GM18505 (cell line): ENCODE measurements around the gene NOL9.
"Not testable (repeated sequence)": the region's sequence is repeated elsewhere in the genome, so short reads cannot be mapped to it uniquely, and the experiment has no call there.

Source experiments
- ATAC-seq: cut with Tn5 transposase; IDR thresholded peaks from one replicate; pipeline ENCODE4 v1.9.1; 2021; ENCODE audit not compliant: unreplicated experiment
- POLR2A ChIP-seq: IDR thresholded peaks from 4 replicates; pipeline ENCODE4 v1.6.1; 2011; ENCODE audit warnings: borderline replicate concordance; ENCODE audit not compliant: insufficient read depth, insufficient read length; ENCODE audit errors: extremely low read depth

The NOL9 gene

DNA sequence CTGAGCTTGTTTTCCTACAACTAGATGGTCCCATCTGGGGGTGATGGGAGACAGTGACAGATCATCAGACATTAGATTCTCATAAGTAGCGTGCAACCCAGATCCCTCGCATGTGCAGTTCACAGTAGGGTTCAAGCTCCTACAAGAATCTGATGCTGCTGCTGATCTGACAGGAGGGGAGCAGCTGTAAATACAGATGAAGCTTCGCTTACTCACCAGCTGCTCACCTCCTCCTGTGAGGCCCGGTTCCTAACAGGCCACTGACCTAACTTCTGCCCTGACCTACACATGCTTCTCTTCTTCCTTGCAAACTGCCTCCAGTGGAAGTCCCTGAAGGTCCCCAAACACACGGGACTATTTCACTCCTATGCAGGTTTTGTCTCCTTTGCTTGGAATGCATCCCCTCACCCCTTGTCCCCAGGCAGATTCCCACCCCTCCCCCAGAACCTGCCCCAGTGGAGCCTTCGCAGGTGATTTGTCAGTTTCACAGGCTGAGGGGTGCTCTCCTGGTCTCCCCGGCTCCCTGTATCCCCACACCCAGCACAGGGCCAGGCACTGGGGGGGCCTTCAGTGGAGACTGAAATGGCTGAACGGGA is 19.8 kb upstream of the NOL9 start:
- no peak for ATAC-seq
- TF ChIP-seq POLR2A: no peak

DNA sequence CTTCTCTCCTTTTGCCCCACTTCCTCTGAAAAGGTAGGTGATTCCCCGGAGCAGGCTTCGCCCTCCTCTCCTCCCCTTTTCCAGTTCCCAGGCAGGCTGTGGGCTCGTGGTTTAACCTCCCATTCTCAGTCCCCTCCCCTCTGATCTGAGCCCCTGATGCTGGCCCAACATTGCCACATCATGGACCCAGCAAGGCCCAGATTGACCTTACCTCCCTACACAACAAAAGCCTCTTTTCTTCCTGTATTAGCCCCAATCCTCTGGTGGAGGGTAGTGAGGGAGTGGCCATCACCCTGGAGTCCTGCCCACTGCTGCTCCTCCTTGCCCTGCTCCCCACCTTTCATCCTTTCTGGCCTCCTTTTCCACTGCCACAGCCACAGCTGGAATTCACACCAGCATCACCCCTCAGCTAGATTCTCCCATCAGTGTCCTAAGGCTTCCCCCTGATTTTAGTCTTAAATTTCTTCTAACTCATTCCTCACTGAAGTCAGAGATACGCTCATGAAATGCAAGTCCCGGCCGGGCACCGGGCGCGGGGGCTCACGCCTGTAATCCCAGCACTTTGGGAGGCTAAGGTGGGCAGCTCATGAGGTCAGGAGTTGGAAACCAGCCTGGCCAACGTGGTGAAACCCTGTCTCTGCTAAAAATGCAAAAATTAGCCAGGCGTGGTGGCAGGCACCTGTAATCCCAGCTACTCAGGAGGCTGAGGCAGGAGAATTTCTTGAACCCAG is 18.5 kb upstream of the NOL9 start:
- no peak for TF ChIP-seq POLR2A
- no peak for ATAC-seq

DNA sequence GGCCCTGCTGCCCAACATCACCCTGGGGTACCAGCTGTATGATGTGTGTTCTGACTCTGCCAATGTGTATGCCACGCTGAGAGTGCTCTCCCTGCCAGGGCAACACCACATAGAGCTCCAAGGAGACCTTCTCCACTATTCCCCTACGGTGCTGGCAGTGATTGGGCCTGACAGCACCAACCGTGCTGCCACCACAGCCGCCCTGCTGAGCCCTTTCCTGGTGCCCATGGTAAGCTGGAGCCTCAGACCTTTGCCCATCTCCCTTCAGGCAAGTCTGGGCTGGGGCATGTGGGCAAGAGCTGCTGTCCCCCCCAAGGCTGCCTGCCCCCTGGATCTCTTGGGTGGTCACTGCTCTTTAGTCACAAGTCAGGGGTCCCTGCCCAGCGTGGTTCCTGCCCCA is 16.7 kb upstream of the NOL9 start:
- no peak for TF ChIP-seq POLR2A
- no peak for ATAC-seq

DNA sequence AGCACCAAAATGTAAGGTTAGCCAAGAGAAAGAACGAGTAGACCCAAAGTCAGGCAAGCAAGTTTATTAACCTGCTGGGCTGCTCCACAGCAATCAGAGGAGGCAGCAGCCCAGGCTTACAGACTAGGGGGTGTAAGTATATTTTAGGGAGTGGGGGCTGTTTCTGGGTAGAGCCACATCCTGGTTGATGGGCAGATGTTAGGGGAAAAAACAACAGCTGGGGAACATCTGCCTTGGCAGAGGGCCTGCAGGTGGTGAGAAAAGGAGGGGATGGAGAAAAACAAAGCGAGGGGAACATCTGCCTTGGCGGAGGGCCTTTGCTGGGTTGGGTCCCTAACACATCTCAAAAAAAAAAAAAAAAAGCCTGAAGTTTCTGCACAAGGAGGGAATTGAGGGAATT is 15.8 kb upstream of the NOL9 start:
- ATAC-seq: no peak
- no peak for TF ChIP-seq POLR2A

DNA sequence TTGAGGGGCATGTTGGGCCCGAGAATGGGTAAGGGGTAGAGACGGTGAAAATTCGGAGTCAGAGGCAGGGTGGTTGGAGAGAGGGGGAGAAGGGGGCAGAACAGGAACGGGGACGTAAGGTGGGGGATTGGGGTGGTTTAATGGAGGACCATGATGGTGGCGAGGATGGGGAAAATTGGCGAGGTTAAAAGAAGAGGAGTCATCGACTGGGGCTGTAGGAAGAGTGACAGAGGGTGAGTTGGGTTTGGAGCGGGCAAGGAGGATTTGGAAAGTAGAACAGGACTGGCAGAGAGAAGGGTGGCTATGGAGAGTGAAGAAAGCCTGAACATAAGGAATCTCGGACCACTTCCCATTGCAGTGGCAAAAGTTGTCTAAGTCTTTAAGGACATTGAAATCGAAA is 14.7 kb upstream of the NOL9 start:
- no peak for TF ChIP-seq POLR2A
- ATAC-seq: no peak

DNA sequence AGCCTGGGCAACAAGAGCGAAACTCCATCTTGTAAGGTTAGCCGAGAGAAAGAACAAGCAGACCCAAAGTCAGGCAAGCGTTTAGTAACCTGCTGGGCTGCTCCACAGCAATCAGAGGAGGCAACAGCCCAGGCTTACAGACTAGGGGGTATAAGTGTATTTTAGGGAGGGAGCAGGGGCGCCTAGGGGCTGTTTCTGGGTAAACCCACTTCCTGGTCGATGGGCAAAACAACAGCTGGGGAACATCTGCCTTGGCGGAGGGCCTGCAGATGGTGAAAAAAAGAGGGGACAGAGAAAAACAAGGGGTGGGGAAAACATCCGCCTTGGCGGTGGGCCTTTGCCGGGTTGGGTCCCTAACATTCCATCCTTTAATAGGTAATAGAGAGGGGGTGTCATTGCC is 6.0 kb upstream of the NOL9 start:
- ATAC-seq: no peak
- no peak for TF ChIP-seq POLR2A

DNA sequence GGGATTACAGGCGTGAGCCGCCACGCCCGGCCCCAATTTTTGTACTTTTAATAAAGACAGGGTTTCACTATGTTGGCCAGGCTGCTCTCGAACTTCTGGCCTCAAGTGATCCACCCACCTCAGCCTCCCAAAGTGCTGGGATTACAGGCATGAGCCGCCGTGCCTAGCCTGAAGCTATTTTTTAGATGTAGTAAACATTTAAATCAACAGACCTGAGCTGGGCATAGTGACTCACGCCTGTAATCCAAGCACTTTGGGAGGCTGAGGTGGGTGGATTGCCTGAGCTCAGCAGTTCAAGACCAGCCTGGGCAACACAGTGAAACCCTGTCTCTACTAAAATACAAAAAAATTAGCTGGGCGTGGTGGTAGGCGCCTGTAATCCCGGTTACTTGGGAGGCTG is 4.8 kb upstream of the NOL9 start:
- not testable (repeated sequence) for ATAC-seq

DNA sequence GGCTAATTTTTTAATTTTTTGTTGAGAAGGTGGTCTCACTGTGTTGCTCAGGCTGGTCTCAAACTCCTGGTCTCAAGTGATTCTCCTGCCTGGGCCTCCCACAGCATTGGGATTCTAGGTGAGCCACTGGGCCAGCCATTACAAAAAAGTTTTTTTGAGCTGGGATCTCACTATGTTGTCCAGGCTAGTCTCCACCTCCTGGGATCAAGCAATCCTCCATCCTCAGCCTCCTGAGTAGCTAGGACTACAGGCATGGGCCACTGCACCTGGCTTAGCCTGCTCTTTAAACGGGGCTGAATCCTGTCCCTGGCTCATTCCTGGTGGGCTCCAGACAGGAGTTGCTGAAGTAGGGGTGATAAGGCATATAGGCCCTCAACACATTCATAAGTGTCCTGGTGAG is 3.3 kb upstream of the NOL9 start:
- ATAC-seq: no peak
- TF ChIP-seq POLR2A: no peak

DNA sequence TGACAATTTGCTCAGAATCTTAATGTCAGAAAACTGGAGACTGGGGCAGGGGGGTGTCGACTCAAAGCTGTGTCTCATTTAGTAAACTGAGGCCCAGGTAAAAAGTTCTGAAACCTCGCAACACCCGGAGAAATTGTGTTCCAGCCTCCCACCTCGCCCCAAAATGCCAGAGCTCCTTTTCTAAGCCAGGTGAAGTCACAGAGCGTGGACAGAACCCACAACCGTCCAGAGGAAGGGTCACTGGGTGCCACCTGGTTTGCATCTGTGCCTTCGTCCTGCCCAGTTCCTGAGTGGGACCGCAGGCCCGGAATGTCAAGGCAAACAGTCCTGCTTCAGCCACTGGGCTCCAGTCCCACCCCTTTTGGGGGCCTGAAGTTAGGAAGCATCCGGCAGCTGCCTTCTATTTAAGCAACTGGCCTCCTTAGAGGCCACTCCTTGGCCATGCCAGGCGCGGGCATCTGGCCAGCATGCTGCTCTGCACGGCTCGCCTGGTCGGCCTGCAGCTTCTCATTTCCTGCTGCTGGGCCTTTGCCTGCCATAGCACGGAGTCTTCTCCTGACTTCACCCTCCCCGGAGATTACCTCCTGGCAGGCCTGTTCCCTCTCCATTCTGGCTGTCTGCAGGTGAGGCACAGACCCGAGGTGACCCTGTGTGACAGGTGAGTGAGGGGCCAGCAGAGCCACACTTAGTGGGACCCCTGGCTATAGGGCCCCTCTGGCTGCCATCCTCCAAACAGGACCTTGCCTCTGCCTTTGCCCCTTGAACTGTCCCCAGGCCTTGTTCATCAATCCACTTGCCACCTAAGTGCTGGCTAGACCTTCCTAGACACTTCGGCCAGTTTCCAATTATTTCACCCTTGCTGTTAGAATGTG is 830 bp upstream of the NOL9 start, which contains the start of gene TAS1R1:
TAS1R1 (plus strand) TSS at position 401 of the 872 bp plus-strand sequence; CDS start at position 468, 67 bp downstream.
- ATAC-seq: no peak
- TF ChIP-seq POLR2A: no peak

DNA sequence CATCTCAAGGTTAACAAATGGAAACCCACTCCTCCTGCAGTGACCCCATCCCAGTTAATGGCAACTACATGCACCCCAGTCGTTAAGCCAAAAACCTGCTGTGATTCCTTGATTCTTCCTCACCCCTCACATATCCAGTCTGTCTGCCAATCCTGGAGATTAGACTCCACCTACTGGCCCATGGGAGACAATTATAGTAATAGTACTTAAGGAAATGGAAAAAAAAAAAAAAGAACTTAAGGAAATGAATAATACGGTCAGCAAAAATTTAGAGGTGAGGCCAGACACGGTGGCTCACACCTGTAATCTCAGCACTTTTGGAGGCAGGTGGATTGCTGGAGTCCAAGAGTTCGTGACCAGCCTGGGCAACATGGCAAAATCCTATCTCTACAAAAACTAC is 7.0 kb downstream of the NOL9 start:
- no peak for ATAC-seq
- no peak for TF ChIP-seq POLR2A

DNA sequence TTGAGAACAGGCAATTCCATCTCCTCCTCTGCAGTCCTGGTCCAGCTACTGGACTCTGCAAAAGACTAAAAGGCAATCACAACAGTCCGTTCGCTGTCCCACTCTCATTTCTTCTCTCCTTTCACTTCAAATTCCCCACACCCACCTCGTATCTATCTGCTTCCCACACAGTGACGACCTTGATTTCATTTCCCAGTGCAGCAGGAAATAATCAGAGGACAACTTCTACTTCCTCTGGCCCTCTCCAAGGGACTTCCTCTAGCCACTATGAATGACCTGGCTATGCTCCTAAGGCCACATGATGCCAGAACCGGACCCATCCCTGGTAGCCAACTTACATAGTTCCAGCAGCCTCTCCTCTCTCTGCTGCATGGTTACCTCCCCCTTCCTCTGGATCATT is 8.0 kb downstream of the NOL9 start:
- no peak for TF ChIP-seq POLR2A
- ATAC-seq: no peak

DNA sequence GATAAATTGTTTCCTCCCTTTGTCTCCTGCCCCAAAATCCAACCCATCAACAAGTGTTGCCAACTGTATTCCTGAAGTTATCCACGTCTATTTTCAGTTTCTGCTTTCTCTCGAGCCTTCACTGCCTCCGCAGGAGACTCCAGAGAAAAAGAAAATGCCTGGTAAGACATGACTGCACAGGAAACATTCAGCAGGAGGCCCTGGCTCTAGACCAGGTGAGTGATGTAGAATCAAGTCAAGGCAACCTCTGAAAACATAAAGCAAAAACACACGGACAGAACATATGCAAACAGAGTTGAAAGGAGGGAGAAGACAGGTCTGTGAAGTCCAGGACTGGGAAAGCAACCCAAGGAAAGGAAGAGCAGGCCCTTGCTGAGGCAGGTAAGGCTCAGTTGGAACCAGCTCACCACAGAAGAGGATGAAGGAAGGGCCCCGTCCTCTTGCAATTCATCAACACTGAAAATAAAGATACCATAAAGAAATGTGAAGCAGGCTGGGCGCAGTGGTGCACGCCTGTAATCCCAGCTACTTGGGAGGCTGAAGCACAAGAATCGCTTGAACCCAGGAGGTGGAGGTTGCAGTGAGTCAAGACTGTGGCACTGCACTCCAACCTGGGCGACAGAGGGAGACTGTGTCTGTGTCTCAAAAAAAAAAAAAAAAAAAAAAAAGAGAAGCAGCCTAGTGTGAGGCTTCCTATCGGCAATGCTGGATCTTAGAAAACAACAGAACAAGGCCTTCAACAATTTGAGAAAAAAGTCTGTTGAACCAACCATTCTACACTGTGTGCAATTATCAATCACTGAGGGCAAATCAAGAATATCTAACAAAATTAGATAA is 8.8 kb downstream of the NOL9 start:
- no peak for ATAC-seq

DNA sequence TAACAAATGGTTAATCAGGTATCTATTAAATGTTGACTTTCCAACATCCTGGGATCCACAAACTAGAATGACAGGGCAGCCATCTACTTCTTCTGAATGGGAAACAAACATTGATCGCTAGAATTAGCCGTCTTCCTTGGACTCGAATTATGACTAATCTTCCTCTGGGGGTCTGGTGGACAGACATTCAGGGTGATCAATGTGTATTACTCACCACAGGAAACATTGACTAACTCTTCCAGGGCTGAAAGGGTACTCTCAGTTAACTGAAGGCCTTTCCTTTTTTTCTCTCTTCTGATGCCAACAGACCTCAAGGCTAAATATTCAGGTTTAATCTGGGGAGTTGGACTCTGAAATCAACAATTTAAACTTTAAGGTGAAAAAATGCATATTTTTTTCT is 9.5 kb downstream of the NOL9 start:
- ATAC-seq: no peak
- TF ChIP-seq POLR2A: no peak

More for the DNA sequence above, 8.8 kb downstream of the NOL9 start:
- TF ChIP-seq POLR2A: no peak
